GM19240 (cell line): ENCODE data around the gene LSAMP.

Experiments used
- DNase-seq: peaks from one replicate; pipeline ENCODE4 v3.0.0; 2011; ENCODE audit warnings: low spot score; ENCODE audit not compliant: insufficient read length

LSAMP gene

GRCh38 chr3:116299646-116300081, 145.6 kb downstream of the LSAMP start:
- no peak for DNase-seq

GRCh38 chr3:116298151-116298550, 147.1 kb downstream of the LSAMP start:
- no peak for DNase-seq

- DNase-seq = no peak
These were observed 154.1 kb downstream of the LSAMP start for GRCh38 chr3:116291141-116291540.

GRCh38 chr3:116288485-116288884, 156.8 kb downstream of the LSAMP start:
- DNase-seq = no peak

DNA sequence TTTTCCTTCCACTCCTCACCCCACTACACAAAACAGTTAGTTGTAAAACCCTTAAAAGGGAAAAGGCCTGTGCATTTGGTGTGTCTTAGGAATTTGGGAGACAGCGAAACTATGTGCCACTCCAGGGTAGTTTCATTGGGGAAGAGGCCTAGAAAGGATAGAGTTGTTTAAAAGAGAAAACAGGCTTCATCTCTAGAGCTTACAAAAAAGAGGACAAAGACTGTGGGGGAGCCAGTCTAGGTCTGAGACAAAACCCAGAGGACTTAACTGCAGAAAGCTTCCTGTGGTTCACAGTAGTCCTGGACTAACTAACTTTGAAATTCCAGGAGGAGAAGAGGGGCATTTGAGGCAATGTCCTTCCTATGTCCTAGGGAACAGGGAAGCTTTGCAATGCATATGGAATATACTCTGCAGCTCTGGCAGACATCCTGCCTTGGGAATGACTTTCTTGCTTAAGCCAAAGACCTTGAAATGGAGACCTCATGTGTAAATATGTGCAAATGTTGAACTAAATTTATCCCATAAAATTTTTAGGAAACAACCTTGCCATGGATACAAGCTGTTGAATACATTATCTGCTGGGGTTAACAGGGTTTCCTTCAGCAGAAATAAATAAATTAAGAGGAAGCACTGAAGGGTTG, 159.4 kb downstream of the LSAMP start:
- no peak for DNase-seq

DNA sequence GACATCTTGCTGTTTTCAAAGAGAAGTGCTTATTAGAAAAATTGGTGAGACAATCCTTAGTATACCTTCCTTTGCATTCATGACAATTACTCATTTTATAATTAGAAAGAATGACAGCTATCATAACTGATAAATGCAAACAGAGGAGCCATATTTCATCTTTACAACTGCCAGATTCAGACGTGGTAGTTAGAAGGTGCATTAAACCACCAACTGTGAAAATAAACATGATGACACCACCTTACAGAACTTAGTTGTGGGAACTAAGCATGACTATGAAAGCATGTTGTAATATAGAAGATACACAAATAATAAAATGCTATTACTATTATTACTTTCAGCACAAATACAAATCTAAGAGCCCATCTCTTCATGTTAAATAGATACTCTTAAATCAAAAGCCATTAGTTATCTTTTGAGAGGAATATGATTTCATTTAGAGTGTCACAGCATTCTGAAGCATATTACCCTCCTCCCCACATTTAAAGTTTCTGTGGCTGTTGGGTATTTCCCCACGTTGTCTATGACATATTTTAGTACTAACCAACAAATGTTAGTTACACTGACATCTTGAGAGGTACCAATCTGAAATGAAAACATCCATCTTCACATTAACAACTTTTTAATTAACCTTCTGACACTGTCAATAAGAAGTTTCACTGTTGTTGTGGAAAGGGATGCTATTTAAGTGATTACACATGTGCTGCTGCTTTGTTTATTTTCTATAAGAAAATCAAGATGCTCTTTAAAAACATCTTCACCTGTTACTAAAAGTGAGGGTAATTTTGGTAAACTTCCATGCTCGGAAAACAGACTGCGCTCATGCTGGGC, 163.8 kb downstream of the LSAMP start:
- DNase-seq = no peak

GRCh38 chr3:116280130-116280740, 165.1 kb downstream of the LSAMP start:
- no peak for DNase-seq

DNA sequence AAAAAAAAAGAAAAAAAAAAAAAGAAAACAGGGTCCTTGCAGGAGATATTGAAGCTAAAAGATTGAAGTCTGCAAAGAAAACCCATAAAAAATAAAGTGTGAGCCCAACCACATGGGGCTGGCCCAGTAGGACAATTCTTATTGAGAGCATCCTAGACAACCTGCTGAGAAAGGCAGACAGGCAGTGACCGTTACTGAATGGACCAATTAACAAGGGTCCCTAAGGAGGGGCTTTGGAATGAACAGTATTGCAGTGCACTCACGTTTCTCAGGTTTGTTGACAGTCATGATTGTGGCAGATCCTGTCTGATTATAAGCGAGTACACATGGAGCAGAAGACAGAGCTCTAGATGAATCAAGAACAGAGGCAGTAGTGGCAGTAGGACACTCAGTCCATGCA, 168.6 kb downstream of the LSAMP start:
- DNase-seq = no peak

DNA sequence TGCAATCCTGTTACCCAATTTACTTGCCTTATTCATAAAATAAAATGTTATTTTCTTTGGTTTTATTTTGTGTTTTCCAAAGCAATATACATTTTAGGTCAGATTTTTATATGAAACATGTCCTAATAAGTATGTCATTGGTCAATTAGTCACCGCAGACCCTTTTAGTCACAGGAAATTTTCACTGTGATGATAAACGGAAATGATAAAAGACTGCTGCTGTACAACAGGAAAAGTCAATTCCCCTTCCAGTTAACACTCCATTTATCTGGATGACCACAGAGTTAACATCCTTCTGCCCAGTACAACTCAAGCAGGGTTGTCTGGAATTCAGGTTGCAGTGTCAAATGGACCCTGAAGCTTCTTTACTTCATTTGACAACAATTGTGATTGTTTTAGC, 175.2 kb downstream of the LSAMP start:
- DNase-seq = no peak

DNA sequence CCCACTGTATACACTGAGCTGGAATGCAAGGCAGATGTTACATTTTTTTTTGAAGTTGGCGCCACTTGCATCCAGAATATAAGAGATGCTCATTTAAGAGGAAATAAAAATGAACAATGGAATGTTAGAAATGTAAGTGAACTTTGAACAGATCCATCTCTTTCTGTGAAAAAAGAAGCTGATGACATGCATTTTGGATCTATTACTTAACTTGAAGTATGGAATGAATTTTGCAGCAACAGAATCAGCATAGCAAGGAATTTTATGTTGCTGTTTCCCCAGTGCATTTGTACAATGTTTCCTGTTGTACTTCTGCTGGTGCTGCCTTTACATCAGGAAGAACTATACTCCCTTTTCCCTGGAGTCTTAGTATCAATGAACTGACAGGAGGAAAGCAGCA, 178.2 kb downstream of the LSAMP start:
- DNase-seq = no peak

DNA sequence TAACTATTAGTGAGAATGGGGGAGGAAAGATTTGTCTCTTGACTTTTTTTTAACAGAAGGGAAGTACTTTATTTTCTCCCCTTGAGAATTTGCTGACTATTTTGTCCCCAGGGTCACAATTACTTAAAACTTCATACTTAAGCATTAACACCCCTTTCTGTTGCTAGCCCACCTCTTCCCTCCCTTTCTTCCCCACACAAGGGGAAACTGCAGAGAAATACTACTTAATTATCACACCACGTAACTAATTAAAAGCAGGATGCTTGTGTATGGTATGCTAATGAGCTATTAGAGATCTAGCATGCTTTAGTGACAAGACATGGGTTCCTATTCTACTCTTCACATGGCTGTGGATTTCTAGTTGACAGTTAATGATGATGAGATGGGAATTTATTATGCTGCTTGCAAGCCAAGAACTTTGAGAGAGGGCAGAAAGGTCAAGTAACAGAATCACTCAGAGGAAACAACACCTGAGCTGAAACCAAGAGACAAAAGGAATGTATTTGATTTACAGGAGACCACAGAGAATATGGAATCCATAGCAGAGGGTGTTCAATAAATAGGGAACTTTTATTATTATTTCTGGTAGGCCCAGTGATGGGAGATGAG, 179.2 kb downstream of the LSAMP start:
- no peak for DNase-seq

DNA sequence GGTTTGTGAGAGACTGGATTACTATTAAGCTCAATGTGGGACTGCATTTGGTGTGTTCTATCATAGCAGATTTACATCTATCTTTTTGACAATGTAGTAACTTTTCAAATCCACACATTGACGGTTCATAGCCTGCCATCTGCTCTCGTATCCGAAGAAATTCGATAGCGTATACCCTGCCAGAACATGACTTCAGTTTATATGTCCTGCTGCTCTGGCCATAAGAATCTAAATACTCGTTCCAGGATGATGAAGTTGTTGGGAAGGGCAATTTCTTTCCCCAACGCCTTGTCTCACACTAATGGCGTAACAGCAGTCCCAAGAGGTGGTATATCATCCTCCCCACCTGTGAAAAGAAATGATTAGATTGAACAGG, 180.0 kb downstream of the LSAMP start:
- no peak for DNase-seq

- DNase-seq = no peak
These were observed 180.6 kb downstream of the LSAMP start for GRCh38 chr3:116264546-116265319.

- no peak for DNase-seq
These were observed 181.3 kb downstream of the LSAMP start for GRCh38 chr3:116263842-116264545.

- DNase-seq = no peak
These were observed 184.8 kb downstream of the LSAMP start for GRCh38 chr3:116260491-116260890.

- no peak for DNase-seq
These were observed 185.3 kb downstream of the LSAMP start for GRCh38 chr3:116259984-116260383.

- DNase-seq = no peak
These were observed 188.3 kb downstream of the LSAMP start for GRCh38 chr3:116256843-116257485.

GRCh38 chr3:116254541-116254940, 190.7 kb downstream of the LSAMP start:
- no peak for DNase-seq

DNA sequence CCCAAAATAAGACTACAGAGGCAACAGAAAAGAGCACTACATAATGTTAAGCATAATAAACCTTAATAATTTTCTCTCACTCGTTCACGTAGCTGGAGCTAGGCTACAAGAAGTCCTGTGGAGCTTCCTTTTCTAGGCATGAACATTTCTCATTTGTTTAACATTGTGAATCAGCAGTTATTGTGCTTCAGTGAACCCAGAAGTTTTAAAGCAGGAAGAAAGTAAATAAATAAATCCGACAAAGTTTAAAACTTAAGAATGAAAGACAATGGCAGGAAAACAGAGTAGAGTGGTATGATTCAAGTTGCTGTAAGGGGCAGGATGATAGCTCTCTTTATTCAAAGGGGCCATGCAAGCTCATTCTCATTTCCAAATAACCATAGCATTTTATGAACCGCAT, 191.8 kb downstream of the LSAMP start:
- no peak for DNase-seq

DNA sequence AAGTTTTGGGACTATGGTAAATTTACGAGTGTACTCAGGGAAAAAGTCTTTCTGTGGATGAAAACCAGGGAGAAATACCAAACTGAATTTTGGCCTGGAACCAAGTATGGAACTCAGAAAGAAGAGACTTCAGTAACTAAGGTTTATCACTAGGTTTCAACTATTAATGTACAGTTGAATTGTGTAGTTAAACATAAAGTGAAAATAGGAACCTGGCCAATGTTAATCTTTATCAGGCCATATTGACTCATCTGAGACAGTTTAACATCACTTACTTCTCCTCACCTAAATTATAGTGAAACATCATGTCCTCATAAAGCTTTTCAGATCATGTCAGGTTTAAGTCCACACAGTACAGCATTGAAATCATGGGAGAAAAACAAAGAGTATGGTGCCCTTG, 197.7 kb downstream of the LSAMP start:
- DNase-seq = no peak
